ENCODE measurements around the gene ACO2. TPM values are rescaled to one million over a fixed set of nuclear protein-coding genes. Genes with fewer than 3 reads are reported as not detected.
A peak's percentile ranks its signal among the peaks of the same experiment; 100 is the strongest.

ACO2 gene
- total RNA-seq, 4 donors from 2014 or later, result 115 to 227 (median 132) TPM

DNA sequence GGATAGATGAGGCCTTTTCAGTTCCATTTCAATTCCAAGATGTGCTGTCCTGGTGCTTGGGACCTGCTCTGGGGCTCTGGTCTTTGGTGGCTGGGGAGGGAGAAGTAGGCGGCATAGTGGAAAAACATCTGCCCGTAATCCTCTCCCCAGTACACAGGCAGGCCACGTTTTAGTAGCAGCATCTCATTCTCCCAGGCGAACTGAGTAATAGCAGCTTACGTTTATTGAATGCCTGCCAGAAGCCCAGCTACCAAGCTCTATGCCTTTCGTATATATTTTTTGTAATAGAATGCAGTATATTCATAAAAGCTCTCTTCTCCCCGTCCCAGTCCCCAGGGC is 11.4 kb downstream of the ACO2 start:
- H3K27ac ChIP-seq, result peak overlapping the region; percentile 80 to 89 (median 86)
- H3K4me1 ChIP-seq, result peaks cover 18 to 97% (median 52%) of the 10 kb centered on the region in 3 donors
- no peaks in the 10 kb centered on the region for H3K27me3 ChIP-seq
- no peak overlapping the region for H3K4me3 ChIP-seq
- peak; percentile 35 for TF ChIP-seq POLR2AphosphoS5 (IDR thresholded peaks at IDR 0.05)
- no peak for TF ChIP-seq POLR2A (IDR thresholded peaks at IDR 0.05)
- ATAC-seq, result peak; percentile 54
- 28 to 36% methylated on average over 5 to 6 of the region's 7 CpGs for WGBS, 2 donors (ENCODE audit: low coverage in 1 of 2)
- H3K36me3 ChIP-seq, result peaks cover 0 to 9% of the 10 kb centered on the region in 2 donors
- H3K9me3 ChIP-seq, result no peaks in the 10 kb centered on the region

- WGBS, 2 donors (ENCODE audit: low coverage in 1 of 2), result 45 to 70% methylated on average over 3 to 10 of the region's 15 CpGs
- peaks cover 18 to 97% (median 56%) of the 10 kb centered on the region in 3 donors for H3K4me1 ChIP-seq
- no peaks in the 10 kb centered on the region for H3K27me3 ChIP-seq
- no peak overlapping the region for H3K4me3 ChIP-seq
- TF ChIP-seq POLR2AphosphoS5 (IDR thresholded peaks at IDR 0.05) (peak; percentile 16), POLR2A (IDR thresholded peaks at IDR 0.05) (no peak)
- no peak for ATAC-seq
- peaks cover 0 to 9% of the 10 kb centered on the region in 2 donors for H3K36me3 ChIP-seq
- peak overlapping the region; percentile 80 to 89 (median 86) for H3K27ac ChIP-seq
- H3K9me3 ChIP-seq, result no peaks in the 10 kb centered on the region
These were observed 12.4 kb downstream of the ACO2 start for GRCh38 chr22:41481131-41481830.

GRCh38 chr22:41481925-41482318 is 13.0 kb downstream of the ACO2 start:
- 50% methylated on average over 1 of the region's 5 CpGs; no CpG with 5 or more reads in 1 of the 2 donors for WGBS, 2 donors (ENCODE audit: low coverage in 1 of 2)
- no peaks in the 10 kb centered on the region for H3K27me3 ChIP-seq

GRCh38 chr22:41482319-41482935 is 13.5 kb downstream of the ACO2 start:
- H3K4me1 ChIP-seq, result peaks cover 18 to 100% (median 56%) of the 10 kb centered on the region in 3 donors
- ATAC-seq, result no peak

More at GRCh38 chr22:41481925-41482318, 13.0 kb downstream of the ACO2 start:
- H3K27ac ChIP-seq, result peak overlapping the region; percentile 80 to 89 (median 86)
- H3K4me3 ChIP-seq, result no peak overlapping the region
- no peak for ATAC-seq
- no peaks in the 10 kb centered on the region for H3K9me3 ChIP-seq
- H3K4me1 ChIP-seq, result peaks cover 18 to 97% (median 56%) of the 10 kb centered on the region in 3 donors
- peaks cover 0 to 9% of the 10 kb centered on the region in 2 donors for H3K36me3 ChIP-seq
- no peak for TF ChIP-seq POLR2AphosphoS5 (IDR thresholded peaks at IDR 0.05)
- TF ChIP-seq, protein P1, sequence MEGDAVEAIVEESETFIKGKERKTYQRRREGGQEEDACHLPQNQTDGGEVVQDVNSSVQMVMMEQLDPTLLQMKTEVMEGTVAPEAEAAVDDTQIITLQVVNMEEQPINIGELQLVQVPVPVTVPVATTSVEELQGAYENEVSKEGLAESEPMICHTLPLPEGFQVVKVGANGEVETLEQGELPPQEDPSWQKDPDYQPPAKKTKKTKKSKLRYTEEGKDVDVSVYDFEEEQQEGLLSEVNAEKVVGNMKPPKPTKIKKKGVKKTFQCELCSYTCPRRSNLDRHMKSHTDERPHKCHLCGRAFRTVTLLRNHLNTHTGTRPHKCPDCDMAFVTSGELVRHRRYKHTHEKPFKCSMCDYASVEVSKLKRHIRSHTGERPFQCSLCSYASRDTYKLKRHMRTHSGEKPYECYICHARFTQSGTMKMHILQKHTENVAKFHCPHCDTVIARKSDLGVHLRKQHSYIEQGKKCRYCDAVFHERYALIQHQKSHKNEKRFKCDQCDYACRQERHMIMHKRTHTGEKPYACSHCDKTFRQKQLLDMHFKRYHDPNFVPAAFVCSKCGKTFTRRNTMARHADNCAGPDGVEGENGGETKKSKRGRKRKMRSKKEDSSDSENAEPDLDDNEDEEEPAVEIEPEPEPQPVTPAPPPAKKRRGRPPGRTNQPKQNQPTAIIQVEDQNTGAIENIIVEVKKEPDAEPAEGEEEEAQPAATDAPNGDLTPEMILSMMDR (IDR thresholded peaks at IDR 0.05), result no peak
- TF ChIP-seq EP300 (IDR thresholded peaks at IDR 0.05), result no peak
- no peak for TF ChIP-seq POLR2A (IDR thresholded peaks at IDR 0.05)

DNA sequence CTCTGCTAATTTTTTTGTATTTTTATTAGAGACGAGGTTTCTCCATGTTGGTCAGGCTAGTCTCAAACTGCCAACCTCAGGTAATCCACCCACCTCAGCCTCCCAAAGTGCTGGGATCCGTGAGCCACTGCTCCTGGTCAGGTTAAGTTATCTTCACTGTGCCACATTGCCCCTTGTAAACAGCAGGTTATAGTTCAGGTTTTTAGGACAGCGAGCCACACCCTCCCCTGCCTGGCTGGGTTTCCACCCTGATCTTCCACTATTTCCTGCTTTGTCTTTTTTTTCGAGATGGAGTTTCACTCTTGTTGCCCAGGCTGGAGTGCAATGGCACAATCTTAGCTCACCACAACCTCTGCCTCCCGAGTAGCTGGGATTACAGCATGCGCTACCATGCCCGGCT is 16.1 kb downstream of the ACO2 start:
- Histone ChIP-seq H3K27me3 (no peaks in the 10 kb centered on the region), H3K4me3 (no peak overlapping the region), H3K36me3 (no peaks in the 10 kb centered on the region), H3K4me1 (peaks cover 17 to 100% (median 56%) of the 10 kb centered on the region in 3 donors), H3K9me3 (no peaks in the 10 kb centered on the region), H3K27ac (peak overlapping the region; percentile 27 to 88 (median 80))
- TF ChIP-seq, protein P1 (IDR thresholded peaks at IDR 0.05), result no peak
- TF ChIP-seq POLR2AphosphoS5 (IDR thresholded peaks at IDR 0.05) (no peak), EP300 (IDR thresholded peaks at IDR 0.05) (no peak), POLR2A (IDR thresholded peaks at IDR 0.05) (no peak)
- WGBS, 2 donors (ENCODE audit: low coverage in 1 of 2), result 59 to 72% methylated on average over 5 of the region's 7 CpGs
- ATAC-seq, result no peak

More at GRCh38 chr22:41482319-41482935, 13.5 kb downstream of the ACO2 start:
- no peak overlapping the region for H3K4me3 ChIP-seq
- H3K27me3 ChIP-seq, result no peaks in the 10 kb centered on the region
- no peaks in the 10 kb centered on the region for H3K9me3 ChIP-seq
- H3K27ac ChIP-seq, result peak overlapping the region; percentile 80 to 89 (median 86)
- TF ChIP-seq POLR2AphosphoS5 (IDR thresholded peaks at IDR 0.05) (no peak), EP300 (IDR thresholded peaks at IDR 0.05) (no peak), POLR2A (IDR thresholded peaks at IDR 0.05) (no peak)
- TF ChIP-seq, protein P1 (IDR thresholded peaks at IDR 0.05), result no peak
- 29% methylated on average over 1 of the region's 2 CpGs; no CpG with 5 or more reads in 1 of the 2 donors for WGBS, 2 donors (ENCODE audit: low coverage in 1 of 2)
- peaks cover 0 to 7% of the 10 kb centered on the region in 2 donors for H3K36me3 ChIP-seq
